ENCODE data around the gene GLT8D2.

DNA sequence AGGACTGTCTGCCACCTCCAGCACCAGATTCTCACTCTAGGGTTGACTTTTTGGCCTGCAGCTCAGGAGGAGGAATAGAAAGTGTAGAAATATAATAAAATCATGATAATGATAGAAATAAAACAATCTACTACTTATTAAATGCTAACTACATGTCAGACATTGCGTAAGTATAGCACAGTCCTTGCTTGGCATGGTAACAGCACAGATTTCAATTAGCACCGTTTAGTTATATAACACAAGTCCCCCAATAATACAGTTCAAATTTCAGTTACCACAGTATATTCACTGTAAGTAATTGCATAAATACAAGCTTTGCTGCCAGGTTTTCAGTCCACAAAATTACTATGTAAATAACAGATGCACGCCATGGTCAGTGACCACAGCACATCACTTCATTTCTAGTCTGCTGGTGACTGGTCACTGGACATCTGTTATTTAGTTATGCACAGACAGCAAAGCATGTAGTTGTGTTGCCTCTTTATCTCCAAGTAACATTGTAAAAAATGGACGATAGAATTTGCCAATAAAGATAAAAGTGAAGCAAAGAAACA lies 6.5 kb upstream of the GLT8D2 start:
- TF ChIP-seq, protein P1, sequence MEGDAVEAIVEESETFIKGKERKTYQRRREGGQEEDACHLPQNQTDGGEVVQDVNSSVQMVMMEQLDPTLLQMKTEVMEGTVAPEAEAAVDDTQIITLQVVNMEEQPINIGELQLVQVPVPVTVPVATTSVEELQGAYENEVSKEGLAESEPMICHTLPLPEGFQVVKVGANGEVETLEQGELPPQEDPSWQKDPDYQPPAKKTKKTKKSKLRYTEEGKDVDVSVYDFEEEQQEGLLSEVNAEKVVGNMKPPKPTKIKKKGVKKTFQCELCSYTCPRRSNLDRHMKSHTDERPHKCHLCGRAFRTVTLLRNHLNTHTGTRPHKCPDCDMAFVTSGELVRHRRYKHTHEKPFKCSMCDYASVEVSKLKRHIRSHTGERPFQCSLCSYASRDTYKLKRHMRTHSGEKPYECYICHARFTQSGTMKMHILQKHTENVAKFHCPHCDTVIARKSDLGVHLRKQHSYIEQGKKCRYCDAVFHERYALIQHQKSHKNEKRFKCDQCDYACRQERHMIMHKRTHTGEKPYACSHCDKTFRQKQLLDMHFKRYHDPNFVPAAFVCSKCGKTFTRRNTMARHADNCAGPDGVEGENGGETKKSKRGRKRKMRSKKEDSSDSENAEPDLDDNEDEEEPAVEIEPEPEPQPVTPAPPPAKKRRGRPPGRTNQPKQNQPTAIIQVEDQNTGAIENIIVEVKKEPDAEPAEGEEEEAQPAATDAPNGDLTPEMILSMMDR (IDR thresholded peaks at IDR 0.05) = no peak
- TF ChIP-seq POLR2A (IDR thresholded peaks at IDR 0.05) = no peak

Measured in ovary (tissue), 3 donors.